CD14-positive monocyte (primary cell): ENCODE results near the gene ZNF681. TPM values are rescaled to one million over a fixed set of nuclear protein-coding genes. Genes with fewer than 3 reads are reported as not detected.

Experiments used
- DNase-seq, 3 donors: peaks; one replicate each; pipeline ENCODE4 v3.0.0-alpha.2; 2011 to 2022
- H2AFZ ChIP-seq: 2 replicates; pipeline ENCODE4 v1.6.0; 2012; ENCODE audit warnings: mild to moderate bottlenecking, low read depth, low read length, inconsistent platforms; ENCODE audit not compliant: insufficient read depth, poor library complexity, severe bottlenecking
- H3K27ac ChIP-seq, 2 donors: 1 replicate in 1 of 2; 2 replicates in 1 of 2; pipeline ENCODE4 v1.5.1; 2012 to 2013; ENCODE audit warnings: low read length in 2 of 2, control low read depth in 1 of 2, inconsistent platforms in 1 of 2, low read depth in 1 of 2, mild to moderate bottlenecking in 1 of 2
- H3K27me3 ChIP-seq, 2 donors: one replicate each; pipeline versions ENCODE4 v1.6.0 to v1.6.1; 2011 to 2013; ENCODE audit warnings: low read length in 2 of 2; ENCODE audit not compliant: control insufficient read depth in 2 of 2, insufficient read depth in 2 of 2
- H3K36me3 ChIP-seq, 2 donors: replicated peaks in 1 of 2; 1 replicate in 1 of 2; 2 replicates in 1 of 2; pipeline versions ENCODE4 v1.5.1 to v1.6.1; 2012 to 2013; ENCODE audit warnings: low read length in 2 of 2, control low read depth in 1 of 2, inconsistent platforms in 1 of 2, mild to moderate bottlenecking in 1 of 2; ENCODE audit not compliant: insufficient read depth in 2 of 2, control insufficient read depth in 1 of 2
- H3K4me1 ChIP-seq, 2 donors: 1 replicate in 1 of 2; 2 replicates in 1 of 2; pipeline versions ENCODE4 v1.5.1 to v1.6.1; 2012 to 2013; ENCODE audit warnings: low read length in 2 of 2, control low read depth in 1 of 2, inconsistent platforms in 1 of 2, mild to moderate bottlenecking in 1 of 2, moderate library complexity in 1 of 2; ENCODE audit not compliant: insufficient read depth in 2 of 2, control insufficient read depth in 1 of 2
- H3K4me2 ChIP-seq: replicated peaks from 2 replicates; pipeline ENCODE3; 2012; ENCODE audit warnings: low read length, moderate library complexity, mild to moderate bottlenecking; ENCODE audit not compliant: poor library complexity, severe bottlenecking; ENCODE audit errors: extremely low read depth
- H3K4me3 ChIP-seq, 3 experiments: fragments of 200-600 bp in 1 of 3; sonication (generic) in 1 of 3; replicated peaks in 1 of 3; 1 replicate in 2 of 3; 2 replicates in 1 of 3; pipeline ENCODE4 v1.5.1; 2011 to 2013; ENCODE audit warnings: low read length in 3 of 3, mild to moderate bottlenecking in 3 of 3, control low read depth in 2 of 3, low read depth in 2 of 3, inconsistent platforms in 1 of 3, moderate library complexity in 1 of 3
- H3K79me2 ChIP-seq: 2 replicates; pipeline ENCODE4 v1.6.0; 2012; ENCODE audit warnings: mild to moderate bottlenecking, control low read depth, inconsistent platforms, low read length, moderate library complexity; ENCODE audit not compliant: insufficient read depth
- H3K9ac ChIP-seq: 2 replicates; pipeline ENCODE4 v1.6.0; 2017; ENCODE audit warnings: low read length, mild to moderate bottlenecking; ENCODE audit not compliant: insufficient read depth, poor library complexity, severe bottlenecking
- H3K9me3 ChIP-seq, 2 donors: replicated peaks in 1 of 2; 1 replicate in 1 of 2; 2 replicates in 1 of 2; pipeline versions ENCODE4 v1.5.1 to v1.6.1; 2012 to 2013; ENCODE audit warnings: low read length in 2 of 2, control low read depth in 1 of 2; ENCODE audit not compliant: control insufficient read depth in 1 of 2, insufficient read depth in 1 of 2
- H4K20me1 ChIP-seq: 2 replicates; pipeline ENCODE4 v1.6.0; 2012; ENCODE audit warnings: mild to moderate bottlenecking, low read length, control low read depth, moderate library complexity; ENCODE audit not compliant: insufficient read depth
- H3K27ac Mint-ChIP-seq, 7 donors: one replicate each; pipeline ENCODE4 v1.8.0; 2020; ENCODE audit warnings: mild to moderate bottlenecking in 7 of 7, mixed read lengths in 7 of 7, moderate library complexity in 6 of 7, inconsistent platforms in 2 of 7
- H3K27me3 Mint-ChIP-seq, 3 donors: one replicate each; pipeline ENCODE4 v1.8.0; 2021 to 2022; ENCODE audit warnings: low read depth in 3 of 3, mild to moderate bottlenecking in 3 of 3, mixed read lengths in 3 of 3, moderate library complexity in 3 of 3, inconsistent platforms in 1 of 3
- H3K36me3 Mint-ChIP-seq, 2 donors: one replicate each; pipeline ENCODE4 v1.8.0; 2020; ENCODE audit warnings: mixed read lengths in 2 of 2, inconsistent platforms in 1 of 2, mild to moderate bottlenecking in 1 of 2
- H3K4me1 Mint-ChIP-seq: one replicate; pipeline ENCODE4 v1.8.0; 2020; ENCODE audit warnings: mild to moderate bottlenecking, mixed read lengths
- H3K4me3 Mint-ChIP-seq, 2 donors: one replicate each; pipeline ENCODE4 v1.8.0; 2020; ENCODE audit warnings: mild to moderate bottlenecking in 2 of 2, mixed read lengths in 2 of 2, moderate library complexity in 1 of 2
- H3K9me3 Mint-ChIP-seq, 7 donors: one replicate each; pipeline ENCODE4 v1.8.0; 2020 to 2022; ENCODE audit warnings: mixed read lengths in 7 of 7, mild to moderate bottlenecking in 6 of 7, moderate library complexity in 6 of 7, inconsistent platforms in 2 of 7
- WGBS: methylation state at CpG from one replicate; pipeline ENCODE4 v1.1.5; 2013; ENCODE audit warnings: missing lambda C conversion rate; ENCODE audit not compliant: insufficient coverage; 5-methylcytosine and 5-hydroxymethylcytosine counted together
- intact Hi-C, 2 donors: fragments of 100-400 bp; cut with micrococcal nuclease; formaldehyde crosslinking; loops; one replicate each; pipeline versions ENCODE4 v1.15.0 to v1.15.1; 2023
- polyA plus RNA-seq, 3 donors: library from polyadenylated mRNA; depleted of rRNA in 1 of 3; unstranded in 2 of 3; stranded (reverse) in 1 of 3; fragments of 300-500 nt in 2 of 3; fragments of >200 nt in 1 of 3; fragmentation: Illumina TruSeq in 2 of 3; gene quantifications; 1 replicate in 2 of 3; 2 replicates in 1 of 3; pipeline ENCODE4 v1.2.3, GENCODE V29; 2012 to 2021
- TF ChIP-seq, protein P1 (sequence below): fragments of 200-600 bp; IDR thresholded peaks from one replicate; pipeline ENCODE4 v1.8.0; 2022; ENCODE audit warnings: antibody characterized with exemption, mild to moderate bottlenecking

ZNF681 gene
- polyA plus RNA-seq, 3 donors, result 0.04 to 0.19 (median 0.05) TPM

DNA sequence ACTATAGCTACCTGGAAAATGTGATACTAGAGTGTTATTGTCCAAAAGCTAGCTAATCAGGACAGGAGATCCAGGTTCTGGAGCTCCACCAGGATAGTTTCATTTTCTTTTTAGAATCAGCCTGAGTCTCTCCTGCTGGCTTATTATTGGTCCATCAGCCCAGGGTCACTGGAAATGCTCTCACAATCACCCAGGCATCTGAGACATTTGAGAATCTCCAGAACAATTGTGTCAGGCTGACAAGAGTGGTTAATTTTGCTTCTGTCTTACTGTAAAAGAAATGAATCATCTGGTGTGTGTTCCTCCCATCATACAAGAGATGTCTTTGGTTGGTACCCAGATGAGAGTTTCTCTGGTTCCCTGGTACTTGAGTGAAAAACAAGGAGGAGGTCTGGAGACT lies 43.6 kb upstream of the ZNF681 start:
- Histone ChIP-seq H3K9me3 (peaks cover 36 to 53% of the 10 kb centered on the region in 2 donors), H3K9ac (no peak overlapping the region), H4K20me1 (no peaks in the 10 kb centered on the region), H3K4me1 (no peaks in the 10 kb centered on the region), H3K4me3 (no peak overlapping the region), H3K79me2 (no peaks in the 10 kb centered on the region), H3K36me3 (no peaks in the 10 kb centered on the region), H2AFZ (no peak overlapping the region), H3K27me3 (no peaks in the 10 kb centered on the region), H3K27ac (no peak overlapping the region), H3K4me2 (no peak overlapping the region)
- H3K4me3 Mint-ChIP-seq, result no peak overlapping the region
- intact Hi-C loops, result no loop called here
- no peaks in the 10 kb centered on the region for H3K27me3 Mint-ChIP-seq
- H3K4me1 Mint-ChIP-seq, result no peaks in the 10 kb centered on the region
- DNase-seq, result no peak
- H3K9me3 Mint-ChIP-seq, result peaks cover 10 to 44% (median 34%) of the 10 kb centered on the region in 7 donors
- no peak overlapping the region for H3K27ac Mint-ChIP-seq
- TF ChIP-seq, protein P1, sequence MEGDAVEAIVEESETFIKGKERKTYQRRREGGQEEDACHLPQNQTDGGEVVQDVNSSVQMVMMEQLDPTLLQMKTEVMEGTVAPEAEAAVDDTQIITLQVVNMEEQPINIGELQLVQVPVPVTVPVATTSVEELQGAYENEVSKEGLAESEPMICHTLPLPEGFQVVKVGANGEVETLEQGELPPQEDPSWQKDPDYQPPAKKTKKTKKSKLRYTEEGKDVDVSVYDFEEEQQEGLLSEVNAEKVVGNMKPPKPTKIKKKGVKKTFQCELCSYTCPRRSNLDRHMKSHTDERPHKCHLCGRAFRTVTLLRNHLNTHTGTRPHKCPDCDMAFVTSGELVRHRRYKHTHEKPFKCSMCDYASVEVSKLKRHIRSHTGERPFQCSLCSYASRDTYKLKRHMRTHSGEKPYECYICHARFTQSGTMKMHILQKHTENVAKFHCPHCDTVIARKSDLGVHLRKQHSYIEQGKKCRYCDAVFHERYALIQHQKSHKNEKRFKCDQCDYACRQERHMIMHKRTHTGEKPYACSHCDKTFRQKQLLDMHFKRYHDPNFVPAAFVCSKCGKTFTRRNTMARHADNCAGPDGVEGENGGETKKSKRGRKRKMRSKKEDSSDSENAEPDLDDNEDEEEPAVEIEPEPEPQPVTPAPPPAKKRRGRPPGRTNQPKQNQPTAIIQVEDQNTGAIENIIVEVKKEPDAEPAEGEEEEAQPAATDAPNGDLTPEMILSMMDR, result no peak
- H3K36me3 Mint-ChIP-seq, result no peaks in the 10 kb centered on the region

DNA sequence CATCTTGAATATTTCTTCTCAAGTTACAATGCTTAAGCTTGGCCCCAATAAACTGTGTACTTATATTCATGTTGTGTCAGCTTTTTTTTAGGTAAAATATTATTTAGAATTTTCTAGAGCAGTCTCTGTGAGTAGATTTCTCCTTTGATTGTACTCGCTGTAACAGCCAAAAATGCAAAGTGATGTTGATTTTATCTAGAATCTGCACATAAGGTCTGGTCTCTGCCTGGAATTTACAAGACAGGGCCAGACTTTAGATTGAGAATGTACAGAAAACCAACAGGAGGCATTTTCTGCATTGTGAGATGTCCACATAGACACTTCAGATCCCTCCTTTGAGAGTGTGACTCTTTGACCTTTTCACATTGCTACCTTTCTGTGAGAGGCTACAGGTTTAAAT lies 43.1 kb upstream of the ZNF681 start:
- peaks cover 10 to 48% (median 38%) of the 10 kb centered on the region in 7 donors for H3K9me3 Mint-ChIP-seq
- no CpG with 5 or more reads among the region's 1 CpG for WGBS

More for the DNA sequence above, 43.1 kb upstream of the ZNF681 start:
- H3K27ac Mint-ChIP-seq, result no peak overlapping the region
- no peak overlapping the region for H3K4me3 ChIP-seq
- no peak overlapping the region for H3K9ac ChIP-seq
- no peaks in the 10 kb centered on the region for H3K4me1 ChIP-seq
- no peak overlapping the region for H3K27ac ChIP-seq
- no peaks in the 10 kb centered on the region for H3K79me2 ChIP-seq
- no peak for DNase-seq
- no peaks in the 10 kb centered on the region for H3K27me3 ChIP-seq
- TF ChIP-seq, protein P1, result no peak
- H3K36me3 Mint-ChIP-seq, result no peaks in the 10 kb centered on the region
- no peaks in the 10 kb centered on the region for H3K36me3 ChIP-seq
- no peak overlapping the region for H3K4me2 ChIP-seq
- no peak overlapping the region for H3K4me3 Mint-ChIP-seq
- no peaks in the 10 kb centered on the region for H3K4me1 Mint-ChIP-seq
- H3K27me3 Mint-ChIP-seq, result no peaks in the 10 kb centered on the region
- no peak overlapping the region for H2AFZ ChIP-seq
- intact Hi-C loops, result no loop called here
- H3K9me3 ChIP-seq, result peaks cover 41 to 55% of the 10 kb centered on the region in 2 donors
- no peaks in the 10 kb centered on the region for H4K20me1 ChIP-seq
